RWPE2 (cell line): ENCODE measurements around the gene IL21R.

Experiments used
- ATAC-seq: fragments of 200-7000 bp; cut with Tn5 transposase; 3 replicates; pipeline ENCODE4 v1.9.1; 2021; ENCODE audit warnings: low read depth
- DNase-seq: peaks from one replicate; pipeline ENCODE4 v3.0.0-alpha.2; 2020; ENCODE audit warnings: low spot score
- H3K27ac ChIP-seq: fragments of 450-650 bp; 2 replicates; pipeline ENCODE4 v1.5.1; 2017; ENCODE audit warnings: mild to moderate bottlenecking; ENCODE audit not compliant: poor library complexity, severe bottlenecking
- H3K27me3 ChIP-seq: fragments of 250-450 bp; sonication (Bioruptor Pico); 2 replicates; pipeline ENCODE4 v1.5.1; 2021; ENCODE audit warnings: mild to moderate bottlenecking, moderate library complexity; ENCODE audit not compliant: insufficient read depth, poor library complexity, severe bottlenecking
- H3K36me3 ChIP-seq: fragments of 250-450 bp; sonication (Bioruptor Pico); 2 replicates; pipeline ENCODE4 v1.5.1; 2020; ENCODE audit warnings: low read depth, mild to moderate bottlenecking, moderate library complexity
- H3K4me1 ChIP-seq: fragments of 250-450 bp; sonication (Bioruptor Pico); 2 replicates; pipeline ENCODE4 v1.5.1; 2021; ENCODE audit warnings: mild to moderate bottlenecking, moderate library complexity; ENCODE audit not compliant: insufficient read depth, poor library complexity, severe bottlenecking
- H3K4me3 ChIP-seq: fragments of 250-450 bp; sonication (Bioruptor Pico); 2 replicates; pipeline ENCODE4 v1.5.1; 2021; ENCODE audit warnings: mild to moderate bottlenecking, moderate library complexity; ENCODE audit not compliant: severe bottlenecking
- H3K9me3 ChIP-seq: fragments of 250-450 bp; sonication (Bioruptor Pico); 2 replicates; pipeline ENCODE4 v1.5.1; 2021; ENCODE audit warnings: mild to moderate bottlenecking, moderate library complexity; ENCODE audit not compliant: severe bottlenecking
- CTCF ChIP-seq: fragments of 450-650 bp; IDR thresholded peaks from one replicate; pipeline ENCODE4 v1.5.1; 2017; ENCODE audit warnings: mild to moderate bottlenecking, moderate library complexity; ENCODE audit not compliant: poor library complexity, severe bottlenecking

The IL21R gene

GRCh38 chr16:27441998-27442397 is 40.0 kb downstream of the IL21R start:
- no peak for ATAC-seq
- H3K27me3 ChIP-seq = no peaks in the 10 kb centered on the region
- peaks cover 3% of the 10 kb centered on the region for H3K9me3 ChIP-seq
- no peak for TF ChIP-seq CTCF
- H3K36me3 ChIP-seq = no peaks in the 10 kb centered on the region
- H3K4me3 ChIP-seq = no peak overlapping the region
- peak; percentile 7 for DNase-seq
- H3K4me1 ChIP-seq = no peaks in the 10 kb centered on the region
- no peak overlapping the region for H3K27ac ChIP-seq

GRCh38 chr16:27444015-27444414 is 42.0 kb downstream of the IL21R start:
- no peak for TF ChIP-seq CTCF
- no peaks in the 10 kb centered on the region for H3K4me1 ChIP-seq
- DNase-seq = peak; percentile 42
- H3K36me3 ChIP-seq = no peaks in the 10 kb centered on the region
- H3K27ac ChIP-seq = no peak overlapping the region
- H3K4me3 ChIP-seq = no peak overlapping the region
- peak; percentile 71 for ATAC-seq
- H3K27me3 ChIP-seq = no peaks in the 10 kb centered on the region
- H3K9me3 ChIP-seq = peaks cover 3% of the 10 kb centered on the region

DNA sequence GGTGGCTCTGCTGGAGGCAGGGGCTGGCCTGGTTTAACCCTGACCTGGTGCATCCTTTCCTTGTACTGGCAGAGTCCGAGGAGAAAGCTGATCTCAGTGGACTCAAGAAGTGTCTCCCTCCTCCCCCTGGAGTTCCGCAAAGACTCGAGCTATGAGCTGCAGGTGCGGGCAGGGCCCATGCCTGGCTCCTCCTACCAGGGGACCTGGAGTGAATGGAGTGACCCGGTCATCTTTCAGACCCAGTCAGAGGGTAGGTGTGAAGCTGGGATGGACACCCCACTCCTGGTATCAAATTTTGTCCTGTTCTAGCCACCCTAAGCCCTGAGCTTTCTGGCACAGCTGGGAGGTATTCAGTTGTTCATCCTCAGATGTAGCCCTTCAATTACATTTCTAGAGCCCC is 42.5 kb downstream of the IL21R start:
- ATAC-seq = no peak

GRCh38 chr16:27445502-27446175 is 43.7 kb downstream of the IL21R start:
- H3K27ac ChIP-seq = no peak overlapping the region
- ATAC-seq (no peak), DNase-seq (peak; percentile 43)
- no peak overlapping the region for H3K4me3 ChIP-seq
- no peaks in the 10 kb centered on the region for H3K27me3 ChIP-seq
- H3K4me1 ChIP-seq = no peaks in the 10 kb centered on the region
- no peaks in the 10 kb centered on the region for H3K36me3 ChIP-seq
- peaks cover 3% of the 10 kb centered on the region for H3K9me3 ChIP-seq
- TF ChIP-seq CTCF = no peak

More for the DNA sequence above, 42.5 kb downstream of the IL21R start:
- H3K4me1 ChIP-seq = no peaks in the 10 kb centered on the region
- TF ChIP-seq CTCF = no peak
- no peak overlapping the region for H3K27ac ChIP-seq
- no peaks in the 10 kb centered on the region for H3K27me3 ChIP-seq
- DNase-seq = peak; percentile 30
- H3K4me3 ChIP-seq = no peak overlapping the region
- H3K9me3 ChIP-seq = peaks cover 3% of the 10 kb centered on the region
- H3K36me3 ChIP-seq = no peaks in the 10 kb centered on the region

GRCh38 chr16:27446721-27447120 is 44.7 kb downstream of the IL21R start:
- H3K4me1 ChIP-seq = no peaks in the 10 kb centered on the region
- TF ChIP-seq CTCF = no peak
- no peaks in the 10 kb centered on the region for H3K27me3 ChIP-seq
- DNase-seq (no peak), ATAC-seq (no peak)
- no peak overlapping the region for H3K27ac ChIP-seq
- no peak overlapping the region for H3K4me3 ChIP-seq
- no peaks in the 10 kb centered on the region for H3K36me3 ChIP-seq
- peaks cover 3% of the 10 kb centered on the region for H3K9me3 ChIP-seq
